ENCODE results near the gene DCAF17.
"Not testable (repeated sequence)": the region's sequence is repeated elsewhere in the genome, so short reads cannot be mapped to it uniquely, and the experiment has no call there.

Gene DCAF17

GRCh38 chr2:171451074-171451473 lies 17.0 kb downstream of the DCAF17 start:
- DNase-seq (ENCODE audit: low read depth in 2 of 2) = no peak

GRCh38 chr2:171452773-171453172 lies 18.7 kb downstream of the DCAF17 start:
- no peak for DNase-seq (ENCODE audit: low read depth in 2 of 2)

GRCh38 chr2:171459498-171459897 lies 25.5 kb downstream of the DCAF17 start:
- no peak for DNase-seq (ENCODE audit: low read depth in 2 of 2)

- no peak for DNase-seq (ENCODE audit: low read depth in 2 of 2)
Observed at GRCh38 chr2:171460537-171460936, 26.5 kb downstream of the DCAF17 start.

- no peak for DNase-seq (ENCODE audit: low read depth in 2 of 2)
Observed at GRCh38 chr2:171469176-171469575, 35.1 kb downstream of the DCAF17 start.

GRCh38 chr2:171470129-171470528 lies 36.1 kb downstream of the DCAF17 start:
- DNase-seq (ENCODE audit: low read depth in 2 of 2) = no peak

GRCh38 chr2:171475979-171476378 lies 42.0 kb downstream of the DCAF17 start:
- DNase-seq (ENCODE audit: low read depth in 2 of 2) = no peak

GRCh38 chr2:171478345-171478744 lies 44.3 kb downstream of the DCAF17 start:
- no peak for DNase-seq (ENCODE audit: low read depth in 2 of 2)

GRCh38 chr2:171479154-171479814 lies 45.3 kb downstream of the DCAF17 start:
- DNase-seq (ENCODE audit: low read depth in 2 of 2) = no peak

GRCh38 chr2:171480908-171481307 lies 46.9 kb downstream of the DCAF17 start:
- no peak for DNase-seq (ENCODE audit: low read depth in 2 of 2)

- DNase-seq (ENCODE audit: low read depth in 2 of 2) = no peak
Observed at GRCh38 chr2:171482308-171482707, 48.3 kb downstream of the DCAF17 start.

GRCh38 chr2:171482877-171483276 lies 48.9 kb downstream of the DCAF17 start:
- no peak for DNase-seq (ENCODE audit: low read depth in 2 of 2)

GRCh38 chr2:171483793-171484192 lies 49.8 kb downstream of the DCAF17 start:
- DNase-seq (ENCODE audit: low read depth in 2 of 2) = no peak

- DNase-seq (ENCODE audit: low read depth in 2 of 2) = no peak
Observed at GRCh38 chr2:171485116-171485515, 51.1 kb downstream of the DCAF17 start.

- DNase-seq (ENCODE audit: low read depth in 2 of 2) = no peak
Observed at GRCh38 chr2:171487201-171487600, 53.2 kb downstream of the DCAF17 start.

GRCh38 chr2:171487803-171488259 lies 53.8 kb downstream of the DCAF17 start:
- DNase-seq (ENCODE audit: low read depth in 2 of 2) = no peak

- no peak for DNase-seq (ENCODE audit: low read depth in 2 of 2)
Observed at GRCh38 chr2:171490577-171490976, 56.6 kb downstream of the DCAF17 start.

- no peak for DNase-seq (ENCODE audit: low read depth in 2 of 2)
Observed at GRCh38 chr2:171491292-171491691, 57.3 kb downstream of the DCAF17 start.

- no peak for DNase-seq (ENCODE audit: low read depth in 2 of 2)
Observed at GRCh38 chr2:171492664-171493063, 58.6 kb downstream of the DCAF17 start.

GRCh38 chr2:171497664-171498063 lies 63.6 kb downstream of the DCAF17 start:
- not testable (repeated sequence) for DNase-seq (ENCODE audit: low read depth in 2 of 2)

GRCh38 chr2:171505374-171505773 lies 71.3 kb downstream of the DCAF17 start:
- DNase-seq (ENCODE audit: low read depth in 2 of 2) = no peak

GRCh38 chr2:171509945-171510731 lies 76.1 kb downstream of the DCAF17 start:
- no peak for DNase-seq (ENCODE audit: low read depth in 2 of 2)

GRCh38 chr2:171512014-171512413 lies 78.0 kb downstream of the DCAF17 start:
- DNase-seq (ENCODE audit: low read depth in 2 of 2) = no peak

Data from stimulated activated CD4-positive, alpha-beta T cell treated with anti-CD3 and anti-CD28 coated beads, Interleukin-12 subunit alpha, Interleukin-12 subunit beta, amount 100 ng/mL, for 24 hours (primary cell).